Measurements from ENCODE around the gene CLIP2.

The CLIP2 gene

GRCh38 chr7:74304550-74304949 lies 15.3 kb downstream of the CLIP2 start:
- Histone ChIP-seq H2AFZ (ENCODE audit: low read length) (no peak overlapping the region), H3K4me1 (ENCODE audit: low read length) (no peaks in the 10 kb centered on the region), H4K20me1 (ENCODE audit: insufficient read depth, low read length) (no peaks in the 10 kb centered on the region), H3K4me3 (ENCODE audit: low read length) (no peak overlapping the region), H3K36me3 (replicated peaks; ENCODE audit: insufficient read depth, low read length) (no peaks in the 10 kb centered on the region), H3K27me3 (replicated peaks; ENCODE audit: insufficient read depth, low read length) (no peaks in the 10 kb centered on the region), H3K79me2 (ENCODE audit: low read length) (no peaks in the 10 kb centered on the region), H3K9me3 (replicated peaks; ENCODE audit: insufficient read depth, low read length) (no peaks in the 10 kb centered on the region), H3F3A (ENCODE audit: insufficient read depth, low read length) (no peaks in the 10 kb centered on the region), H3K4me2 (ENCODE audit: low read depth, low read length) (no peak overlapping the region), H3K9me2 (replicated peaks; ENCODE audit: insufficient read depth, low read length) (no peaks in the 10 kb centered on the region), H3K9ac (ENCODE audit: low read length) (no peak overlapping the region), H3K27ac (ENCODE audit: low read length) (no peak overlapping the region)
- DNase-seq: no peak
- TF ChIP-seq CTCF (IDR thresholded peaks at IDR 0.05; ENCODE audit: low read length) (no peak), EZH2 (optimal IDR thresholded peaks at IDR 0.05; ENCODE audit: low read depth, low read length) (no peak), EZH2phosphoT487 (IDR thresholded peaks at IDR 0.05; ENCODE audit: low read length) (no peak)

- DNase-seq: no peak
- Histone ChIP-seq H3K4me1 (ENCODE audit: low read length) (no peaks in the 10 kb centered on the region), H3K36me3 (replicated peaks; ENCODE audit: insufficient read depth, low read length) (no peaks in the 10 kb centered on the region), H4K20me1 (ENCODE audit: insufficient read depth, low read length) (no peaks in the 10 kb centered on the region), H3K9ac (ENCODE audit: low read length) (no peak overlapping the region), H3F3A (ENCODE audit: insufficient read depth, low read length) (no peaks in the 10 kb centered on the region), H3K4me2 (ENCODE audit: low read depth, low read length) (no peak overlapping the region), H3K27me3 (replicated peaks; ENCODE audit: insufficient read depth, low read length) (no peaks in the 10 kb centered on the region), H3K27ac (ENCODE audit: low read length) (no peak overlapping the region), H3K9me3 (replicated peaks; ENCODE audit: insufficient read depth, low read length) (no peaks in the 10 kb centered on the region), H3K4me3 (ENCODE audit: low read length) (no peak overlapping the region), H3K79me2 (ENCODE audit: low read length) (no peaks in the 10 kb centered on the region), H2AFZ (ENCODE audit: low read length) (no peak overlapping the region), H3K9me2 (replicated peaks; ENCODE audit: insufficient read depth, low read length) (no peaks in the 10 kb centered on the region)
- TF ChIP-seq EZH2phosphoT487 (IDR thresholded peaks at IDR 0.05; ENCODE audit: low read length): no peak
- TF ChIP-seq EZH2 (optimal IDR thresholded peaks at IDR 0.05; ENCODE audit: low read depth, low read length): no peak
These were observed 17.0 kb downstream of the CLIP2 start for GRCh38 chr7:74306004-74306729.

- no peaks in the 10 kb centered on the region for H4K20me1 ChIP-seq (ENCODE audit: insufficient read depth, low read length)
- H3K27me3 ChIP-seq (replicated peaks; ENCODE audit: insufficient read depth, low read length): no peaks in the 10 kb centered on the region
- H3K9me3 ChIP-seq (replicated peaks; ENCODE audit: insufficient read depth, low read length): no peaks in the 10 kb centered on the region
- H3K4me2 ChIP-seq (ENCODE audit: low read depth, low read length): peak overlapping the region; percentile 37; the same call in 1 of the 2 replicates
- no peak overlapping the region for H2AFZ ChIP-seq (ENCODE audit: low read length)
- no peak overlapping the region for H3K4me3 ChIP-seq (ENCODE audit: low read length)
- no peaks in the 10 kb centered on the region for H3K36me3 ChIP-seq (replicated peaks; ENCODE audit: insufficient read depth, low read length)
- H3K79me2 ChIP-seq (ENCODE audit: low read length): no peaks in the 10 kb centered on the region
- H3K4me1 ChIP-seq (ENCODE audit: low read length): no peaks in the 10 kb centered on the region
- no peak overlapping the region for H3K9ac ChIP-seq (ENCODE audit: low read length)
- TF ChIP-seq CTCF (IDR thresholded peaks at IDR 0.05; ENCODE audit: low read length): no peak
- TF ChIP-seq EZH2 (optimal IDR thresholded peaks at IDR 0.05; ENCODE audit: low read depth, low read length): no peak
- TF ChIP-seq EZH2phosphoT487 (IDR thresholded peaks at IDR 0.05; ENCODE audit: low read length): no peak
- no peaks in the 10 kb centered on the region for H3K9me2 ChIP-seq (replicated peaks; ENCODE audit: insufficient read depth, low read length)
- no peaks in the 10 kb centered on the region for H3F3A ChIP-seq (ENCODE audit: insufficient read depth, low read length)
- no peak for DNase-seq
- no peak overlapping the region for H3K27ac ChIP-seq (ENCODE audit: low read length)
These were observed 17.7 kb downstream of the CLIP2 start for GRCh38 chr7:74306730-74307469.

All from MM.1S (cell line).